ENCODE data around the gene FAM50B. TPM values are rescaled to one million over a fixed set of nuclear protein-coding genes. Genes with fewer than 3 reads are reported as not detected.

Gene FAM50B
- total and polyA plus RNA-seq, 4 donors: 8.8 to 12.3 (median 11.1) TPM

- H3K36me3 ChIP-seq (ENCODE audit: control insufficient read depth in 4 of 4, insufficient read depth in 3 of 4, low read depth in 1 of 4, low read length in 3 of 4): no peaks in the 10 kb centered on the region
- peaks cover 10 to 42% (median 31%) of the 10 kb centered on the region in 4 donors for H3K4me1 ChIP-seq (ENCODE audit: control insufficient read depth in 4 of 4, insufficient read depth in 4 of 4, low read length in 3 of 4)
- H3K27me3 ChIP-seq (ENCODE audit: control insufficient read depth in 4 of 4, insufficient read depth in 4 of 4, low read length in 3 of 4): no peaks in the 10 kb centered on the region
- no peaks in the 10 kb centered on the region for H3K9me3 ChIP-seq (ENCODE audit: control insufficient read depth in 4 of 4, low read length in 3 of 4)
- no peak overlapping the region for H3K4me3 ChIP-seq (ENCODE audit: low read depth in 1 of 3, low read length in 3 of 3)
- no peak overlapping the region for H3K27ac ChIP-seq (ENCODE audit: low read depth in 1 of 2, low read length in 2 of 2)
- TF ChIP-seq YY1 (IDR thresholded peaks at IDR 0.05) (no peak), TAF1 (conservative IDR thresholded peaks at IDR 0.05) (no peak), GABPA (IDR thresholded peaks at IDR 0.05 in 1 of 2, conservative IDR thresholded peaks at IDR 0.05 in 1 of 2) (no peak), HNF4G (IDR thresholded peaks at IDR 0.05) (no peak), REST (IDR thresholded peaks at IDR 0.05) (no peak), FOXA1 (IDR thresholded peaks at IDR 0.05) (no peak), FOXA2 (IDR thresholded peaks at IDR 0.05) (no peak), NR2F2 (IDR thresholded peaks at IDR 0.05) (no peak)
- 77% methylated on average over 5 of the region's 5 CpGs for WGBS
- H3K9ac ChIP-seq (ENCODE audit: low read depth in 1 of 2, low read length in 2 of 2): no peak overlapping the region
- DNase-seq (ENCODE audit: low spot score): no peak
Measured at GRCh38 chr6:3882866-3883265, 33.7 kb downstream of the FAM50B start.

GRCh38 chr6:3884007-3884745, 35.0 kb downstream of the FAM50B start:
- Histone ChIP-seq H3K36me3 (ENCODE audit: control insufficient read depth in 4 of 4, insufficient read depth in 3 of 4, low read depth in 1 of 4, low read length in 3 of 4) (no peaks in the 10 kb centered on the region), H3K9me3 (ENCODE audit: control insufficient read depth in 4 of 4, low read length in 3 of 4) (no peaks in the 10 kb centered on the region), H3K27ac (ENCODE audit: low read depth in 1 of 2, low read length in 2 of 2) (peak overlapping the region; percentile 23 to 35), H3K4me3 (ENCODE audit: low read depth in 1 of 3, low read length in 3 of 3) (no peak overlapping the region), H3K9ac (ENCODE audit: low read depth in 1 of 2, low read length in 2 of 2) (no peak overlapping the region), H3K4me1 (ENCODE audit: control insufficient read depth in 4 of 4, insufficient read depth in 4 of 4, low read length in 3 of 4) (peaks cover 13 to 44% (median 31%) of the 10 kb centered on the region in 4 donors), H3K27me3 (ENCODE audit: control insufficient read depth in 4 of 4, insufficient read depth in 4 of 4, low read length in 3 of 4) (no peaks in the 10 kb centered on the region)
- DNase-seq (ENCODE audit: low spot score): no peak
- 42% methylated on average over 6 of the region's 6 CpGs for WGBS
- no peak for TF ChIP-seq YY1 (IDR thresholded peaks at IDR 0.05)
- TF ChIP-seq, protein P1, sequence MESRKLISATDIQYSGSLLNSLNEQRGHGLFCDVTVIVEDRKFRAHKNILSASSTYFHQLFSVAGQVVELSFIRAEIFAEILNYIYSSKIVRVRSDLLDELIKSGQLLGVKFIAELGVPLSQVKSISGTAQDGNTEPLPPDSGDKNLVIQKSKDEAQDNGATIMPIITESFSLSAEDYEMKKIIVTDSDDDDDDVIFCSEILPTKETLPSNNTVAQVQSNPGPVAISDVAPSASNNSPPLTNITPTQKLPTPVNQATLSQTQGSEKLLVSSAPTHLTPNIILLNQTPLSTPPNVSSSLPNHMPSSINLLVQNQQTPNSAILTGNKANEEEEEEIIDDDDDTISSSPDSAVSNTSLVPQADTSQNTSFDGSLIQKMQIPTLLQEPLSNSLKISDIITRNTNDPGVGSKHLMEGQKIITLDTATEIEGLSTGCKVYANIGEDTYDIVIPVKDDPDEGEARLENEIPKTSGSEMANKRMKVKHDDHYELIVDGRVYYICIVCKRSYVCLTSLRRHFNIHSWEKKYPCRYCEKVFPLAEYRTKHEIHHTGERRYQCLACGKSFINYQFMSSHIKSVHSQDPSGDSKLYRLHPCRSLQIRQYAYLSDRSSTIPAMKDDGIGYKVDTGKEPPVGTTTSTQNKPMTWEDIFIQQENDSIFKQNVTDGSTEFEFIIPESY (IDR thresholded peaks at IDR 0.05): peak; percentile 55
- peak; percentile 58 to 88 for TF ChIP-seq RXRA (IDR thresholded peaks at IDR 0.05)
- no peak for TF ChIP-seq EGR1 (IDR thresholded peaks at IDR 0.05; ENCODE audit: low read depth in 2 of 2)
- peak; percentile 38 for TF ChIP-seq MAX (IDR thresholded peaks at IDR 0.05)
- TF ChIP-seq FOXA2 (IDR thresholded peaks at IDR 0.05): no peak
- peak; percentile 21 for TF ChIP-seq NR2F2 (IDR thresholded peaks at IDR 0.05)
- TF ChIP-seq GABPA (IDR thresholded peaks at IDR 0.05 in 1 of 2, conservative IDR thresholded peaks at IDR 0.05 in 1 of 2): no peak
- TF ChIP-seq, protein P2, sequence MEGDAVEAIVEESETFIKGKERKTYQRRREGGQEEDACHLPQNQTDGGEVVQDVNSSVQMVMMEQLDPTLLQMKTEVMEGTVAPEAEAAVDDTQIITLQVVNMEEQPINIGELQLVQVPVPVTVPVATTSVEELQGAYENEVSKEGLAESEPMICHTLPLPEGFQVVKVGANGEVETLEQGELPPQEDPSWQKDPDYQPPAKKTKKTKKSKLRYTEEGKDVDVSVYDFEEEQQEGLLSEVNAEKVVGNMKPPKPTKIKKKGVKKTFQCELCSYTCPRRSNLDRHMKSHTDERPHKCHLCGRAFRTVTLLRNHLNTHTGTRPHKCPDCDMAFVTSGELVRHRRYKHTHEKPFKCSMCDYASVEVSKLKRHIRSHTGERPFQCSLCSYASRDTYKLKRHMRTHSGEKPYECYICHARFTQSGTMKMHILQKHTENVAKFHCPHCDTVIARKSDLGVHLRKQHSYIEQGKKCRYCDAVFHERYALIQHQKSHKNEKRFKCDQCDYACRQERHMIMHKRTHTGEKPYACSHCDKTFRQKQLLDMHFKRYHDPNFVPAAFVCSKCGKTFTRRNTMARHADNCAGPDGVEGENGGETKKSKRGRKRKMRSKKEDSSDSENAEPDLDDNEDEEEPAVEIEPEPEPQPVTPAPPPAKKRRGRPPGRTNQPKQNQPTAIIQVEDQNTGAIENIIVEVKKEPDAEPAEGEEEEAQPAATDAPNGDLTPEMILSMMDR (IDR thresholded peaks at IDR 0.05; ENCODE audit: low read depth, low read length, missing input control): no peak
- TF ChIP-seq REST (IDR thresholded peaks at IDR 0.05): no peak
- peak in 1 of 2 donors; percentile 58 for TF ChIP-seq JUND (IDR thresholded peaks at IDR 0.05)
- TF ChIP-seq HNF4G (IDR thresholded peaks at IDR 0.05): no peak
- peak; percentile 60 to 79 for TF ChIP-seq HNF4A (conservative IDR thresholded peaks at IDR 0.05)
- TF ChIP-seq, protein P3, sequence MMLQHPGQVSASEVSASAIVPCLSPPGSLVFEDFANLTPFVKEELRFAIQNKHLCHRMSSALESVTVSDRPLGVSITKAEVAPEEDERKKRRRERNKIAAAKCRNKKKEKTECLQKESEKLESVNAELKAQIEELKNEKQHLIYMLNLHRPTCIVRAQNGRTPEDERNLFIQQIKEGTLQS (IDR thresholded peaks at IDR 0.05): peak; percentile 63
- no peak for TF ChIP-seq FOXA1 (IDR thresholded peaks at IDR 0.05)
- TF ChIP-seq TAF1 (conservative IDR thresholded peaks at IDR 0.05): no peak
- TF ChIP-seq SP1 (IDR thresholded peaks at IDR 0.05): peak; percentile 57
- peak; percentile 21 to 26 for TF ChIP-seq RAD21 (IDR thresholded peaks at IDR 0.05)
